A549 (cell line): ENCODE results near the gene FHIT. TPM values are rescaled to one million over a fixed set of nuclear protein-coding genes. Genes with fewer than 3 reads are reported as not detected.

Experiments
- ATAC-seq, 2 experiments: fragments of 200-7000 bp in 1 of 2; fragments of >200 bp in 1 of 2; cut with Nextera tagmentation in 1 of 2; cut with Tn5 transposase in 1 of 2; 3 replicates each; pipeline versions ENCODE4 v1.8.0 to v1.9.1; 2018 to 2020; ENCODE audit warnings: mild to moderate bottlenecking in 1 of 2, moderate library complexity in 1 of 2
- CTCF ChIA-PET: fragments of 300-600 bp; sonication (Branson Sonifier 250); formaldehyde crosslinking; extraction: SDS; loops from one replicate; lab custom pipeline; 2021; ENCODE audit warnings: antibody characterized with exemption, inconsistent platforms; lab: Yijun Ruan, JAX
- POLR2A ChIA-PET: fragments of 350-600 bp; formaldehyde crosslinking; extraction: SDS; loops from one replicate; lab custom pipeline; 2021; ENCODE audit warnings: antibody characterized with exemption, inconsistent platforms; lab: Yijun Ruan, JAX
- DNase-seq, 2 experiments: peaks; one replicate each; pipeline versions ENCODE4 v3.0.0 to v3.0.0-alpha.2; 2011 to 2016; ENCODE audit warnings: low read depth in 1 of 2, low spot score in 1 of 2
- FAIRE-seq: peaks from 2 replicates; lab custom pipeline; 2011; peaks lifted over from hg19 to GRCh38; lab: Jason Lieb, UNC
- H3K27ac ChIP-seq, 2 experiments: fragments of >200 bp; sonication (Bioruptor Twin); formaldehyde crosslinking; 3 replicates each; pipeline ENCODE4 v1.5.1; 2016 to 2017
- H3K4me1 ChIP-seq: fragments of >200 bp; sonication (Bioruptor Twin); formaldehyde crosslinking; 3 replicates; pipeline ENCODE4 v1.6.1; 2016
- H3K4me2 ChIP-seq: fragments of >200 bp; sonication (Bioruptor Twin); formaldehyde crosslinking; 3 replicates; pipeline ENCODE4 v1.6.1; 2016
- H3K4me3 ChIP-seq: fragments of >200 bp; sonication (Bioruptor Twin); formaldehyde crosslinking; 3 replicates; pipeline ENCODE4 v1.5.1; 2016
- H3K9me3 ChIP-seq: fragments of >200 bp; sonication (Bioruptor Twin); formaldehyde crosslinking; 3 replicates; pipeline ENCODE4 v1.6.1; 2016
- ATOH8 ChIP-seq: fragments of 250-450 bp; sonication (Bioruptor Pico); IDR thresholded peaks from 2 replicates; pipeline ENCODE4 v1.5.0; 2020; ENCODE audit warnings: low read depth, mild to moderate bottlenecking, moderate library complexity
- CBX8 ChIP-seq: fragments of 200-600 bp; sonication (generic); IDR thresholded peaks from 2 replicates; pipeline ENCODE4 v1.6.1; 2016
- CHD4 ChIP-seq: fragments of 200-600 bp; sonication (generic); IDR thresholded peaks from 2 replicates; pipeline ENCODE4 v1.6.1; 2016; ENCODE audit warnings: antibody characterized with exemption, mild to moderate bottlenecking, borderline replicate concordance
- EHF ChIP-seq: fragments of 250-450 bp; sonication (Bioruptor Pico); IDR thresholded peaks from 2 replicates; pipeline ENCODE4 v1.5.0; 2020; ENCODE audit warnings: mild to moderate bottlenecking
- FOSB ChIP-seq: fragments of 250-450 bp; sonication (Bioruptor Pico); IDR thresholded peaks from 2 replicates; pipeline ENCODE4 v1.5.0; 2020; ENCODE audit warnings: mild to moderate bottlenecking, moderate library complexity
- FOXS1 ChIP-seq: fragments of 250-450 bp; sonication (Bioruptor Pico); IDR thresholded peaks from 2 replicates; pipeline ENCODE4 v1.5.0; 2020; ENCODE audit warnings: mild to moderate bottlenecking, moderate library complexity
- HDAC2 ChIP-seq: fragments of 200-600 bp; sonication (generic); IDR thresholded peaks from 2 replicates; pipeline ENCODE4 v1.6.1; 2016
- HES2 ChIP-seq: fragments of >200 bp; sonication (Bioruptor Twin); formaldehyde crosslinking; IDR thresholded peaks from 2 replicates; pipeline ENCODE4 v1.6.1; 2016
- HOXB13 ChIP-seq: fragments of 250-450 bp; sonication (Bioruptor Pico); IDR thresholded peaks from 2 replicates; pipeline ENCODE4 v1.5.0; 2020; ENCODE audit warnings: low read depth, mild to moderate bottlenecking, moderate library complexity
- HOXB5 ChIP-seq: fragments of 250-450 bp; sonication (Bioruptor Pico); IDR thresholded peaks from 2 replicates; pipeline ENCODE4 v1.5.0; 2020; ENCODE audit warnings: mild to moderate bottlenecking, moderate library complexity
- JUN ChIP-seq, 2 experiments: fragments of >200 bp; sonication (Bioruptor Twin); formaldehyde crosslinking; IDR thresholded peaks; 2 replicates in 1 of 2; 3 replicates in 1 of 2; pipeline ENCODE4 v1.6.1; 2016 to 2017
- JUNB ChIP-seq: fragments of >200 bp; sonication (Bioruptor Twin); formaldehyde crosslinking; IDR thresholded peaks from 2 replicates; pipeline ENCODE4 v1.6.1; 2016
- KDM5A ChIP-seq: fragments of 200-600 bp; sonication (generic); IDR thresholded peaks from 2 replicates; pipeline ENCODE4 v1.6.1; 2016; ENCODE audit warnings: antibody characterized with exemption, mild to moderate bottlenecking
- MAFK ChIP-seq: fragments of 450-650 bp; IDR thresholded peaks from 2 replicates; pipeline ENCODE4 v1.6.1; 2014; ENCODE audit not compliant: partially characterized antibody
- MAZ ChIP-seq: fragments of 150-350 bp; IDR thresholded peaks from 2 replicates; pipeline ENCODE4 v1.6.1; 2014; ENCODE audit warnings: antibody characterized with exemption, low read depth, low read length, borderline replicate concordance
- NFE2L2 ChIP-seq: fragments of 150-350 bp; conservative IDR thresholded peaks from 2 replicates; pipeline ENCODE4 v1.6.1; 2014; ENCODE audit warnings: low read length
- POLR2A ChIP-seq: IDR thresholded peaks from 2 replicates; pipeline ENCODE4 v1.6.1; 2012; ENCODE audit warnings: mild to moderate bottlenecking, low read length
- RCOR1 ChIP-seq: fragments of 150-350 bp; IDR thresholded peaks from 2 replicates; pipeline ENCODE4 v1.6.1; 2014; ENCODE audit warnings: antibody characterized with exemption, low read length, low read depth
- REST ChIP-seq: fragments of 200-600 bp; sonication (generic); IDR thresholded peaks from 2 replicates; pipeline ENCODE4 v1.6.1; 2016; ENCODE audit warnings: antibody characterized with exemption, mild to moderate bottlenecking, moderate library complexity
- SMC3 ChIP-seq: fragments of >200 bp; sonication (Bioruptor Twin); formaldehyde crosslinking; IDR thresholded peaks from 3 replicates; pipeline ENCODE4 v1.6.1; 2018; ENCODE audit warnings: inconsistent platforms
- TP53 ChIP-seq: fragments of 250-450 bp; sonication (Bioruptor Pico); IDR thresholded peaks from 2 replicates; pipeline ENCODE4 v1.5.0; 2021; ENCODE audit warnings: mild to moderate bottlenecking, moderate library complexity
- ZC3H11A ChIP-seq: fragments of 450-650 bp; IDR thresholded peaks from 2 replicates; pipeline ENCODE4 v1.6.1; 2014; ENCODE audit warnings: antibody characterized with exemption, mild to moderate bottlenecking
- ZFP36 ChIP-seq: fragments of 450-650 bp; IDR thresholded peaks from 2 replicates; pipeline ENCODE4 v1.6.1; 2014; ENCODE audit warnings: borderline replicate concordance; ENCODE audit not compliant: partially characterized antibody
- ZNF302 ChIP-seq: fragments of 250-450 bp; sonication (Bioruptor Pico); IDR thresholded peaks from 2 replicates; pipeline ENCODE4 v1.9.0; 2021; ENCODE audit warnings: inconsistent platforms, mild to moderate bottlenecking, moderate library complexity
- WGBS: methylation state at CpG from one replicate; pipeline ENCODE4 v1.1.6; 2017; ENCODE audit errors: missing lambda C conversion rate; 5-methylcytosine and 5-hydroxymethylcytosine counted together
- polyA plus RNA-seq, 4 experiments: library from polyadenylated mRNA; depleted of rRNA in 3 of 4; stranded (reverse); fragments of >200 nt; fragmentation: RNase III in 1 of 4; extraction: RNeasy Plus Mini Kit Qiagen cat#74134 plus additional on column Dnase treatment in 1 of 4; gene quantifications; 2 replicates in 3 of 4; 3 replicates in 1 of 4; pipeline ENCODE4 v1.2.3, GENCODE V29; 2011 to 2017
- TF ChIP-seq, protein P1 (sequence below): fragments of 150-350 bp; IDR thresholded peaks from 2 replicates; pipeline ENCODE4 v1.6.1; 2014; ENCODE audit warnings: low read depth, mild to moderate bottlenecking, low read length
- TF ChIP-seq, protein P2 (sequence below): IDR thresholded peaks from 2 replicates; pipeline ENCODE4 v1.6.1; 2012

FHIT gene
- polyA plus RNA-seq, 2 of the 4 experiments (the other 2 are of a cell fraction), result 0.76 to 0.92 TPM

- 52% methylated on average over 3 of the region's 3 CpGs for WGBS
- TF ChIP-seq ZC3H11A, result no peak
- no peak for TF ChIP-seq FOXS1 (CRISPR knock-in tag)
- no peak for TF ChIP-seq POLR2A
- no peak for TF ChIP-seq ATOH8 (CRISPR knock-in tag)
- TF ChIP-seq EHF (CRISPR knock-in tag), result no peak
- no peak for TF ChIP-seq NFE2L2
- TF ChIP-seq CBX8, result no peak
- no peak for TF ChIP-seq RCOR1
- H3K4me2 ChIP-seq, result no peak overlapping the region
- H3K4me1 ChIP-seq, result no peaks in the 10 kb centered on the region
- no peak for ATAC-seq
- POLR2A ChIA-PET, result no interaction called here
- H3K27ac ChIP-seq, result no peak overlapping the region
- no peak for DNase-seq
- H3K4me3 ChIP-seq, result no peak overlapping the region
- CTCF ChIA-PET, result no interaction called here
- H3K9me3 ChIP-seq, result no peaks in the 10 kb centered on the region
- FAIRE-seq, result no peak
Measured at GRCh38 chr3:60703008-60703407, 548.2 kb downstream of the FHIT start.

- ATAC-seq, result no peak
- TF ChIP-seq SMC3, result no peak
- TF ChIP-seq ATOH8 (CRISPR knock-in tag), result no peak
- TF ChIP-seq JUN (IDR thresholded peaks at IDR 0.05), result no peak
- TF ChIP-seq TP53 (CRISPR knock-in tag), result no peak
- no peak for TF ChIP-seq FOSB (CRISPR knock-in tag)
- TF ChIP-seq HDAC2, result no peak
- TF ChIP-seq, protein P1, sequence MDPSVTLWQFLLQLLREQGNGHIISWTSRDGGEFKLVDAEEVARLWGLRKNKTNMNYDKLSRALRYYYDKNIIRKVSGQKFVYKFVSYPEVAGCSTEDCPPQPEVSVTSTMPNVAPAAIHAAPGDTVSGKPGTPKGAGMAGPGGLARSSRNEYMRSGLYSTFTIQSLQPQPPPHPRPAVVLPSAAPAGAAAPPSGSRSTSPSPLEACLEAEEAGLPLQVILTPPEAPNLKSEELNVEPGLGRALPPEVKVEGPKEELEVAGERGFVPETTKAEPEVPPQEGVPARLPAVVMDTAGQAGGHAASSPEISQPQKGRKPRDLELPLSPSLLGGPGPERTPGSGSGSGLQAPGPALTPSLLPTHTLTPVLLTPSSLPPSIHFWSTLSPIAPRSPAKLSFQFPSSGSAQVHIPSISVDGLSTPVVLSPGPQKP, result no peak
- no peak for TF ChIP-seq ZFP36
- TF ChIP-seq CHD4, result no peak
- no peak for TF ChIP-seq HOXB5 (CRISPR knock-in tag)
- no peak for TF ChIP-seq MAFK
- TF ChIP-seq, protein P2, sequence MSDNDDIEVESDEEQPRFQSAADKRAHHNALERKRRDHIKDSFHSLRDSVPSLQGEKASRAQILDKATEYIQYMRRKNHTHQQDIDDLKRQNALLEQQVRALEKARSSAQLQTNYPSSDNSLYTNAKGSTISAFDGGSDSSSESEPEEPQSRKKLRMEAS, result no peak
- no peak for TF ChIP-seq FOXS1 (CRISPR knock-in tag)
- TF ChIP-seq NFE2L2, result no peak
- no peak for TF ChIP-seq ZNF302 (CRISPR knock-in tag)
- TF ChIP-seq RCOR1, result no peak
- TF ChIP-seq JUNB, result no peak
- TF ChIP-seq, all 56 proteins: peak for 0
- H3K9me3 ChIP-seq, result no peaks in the 10 kb centered on the region
- no peak overlapping the region for H3K27ac ChIP-seq
- no peak overlapping the region for H3K4me3 ChIP-seq
- DNase-seq, result no peak
- FAIRE-seq, result no peak
- no peaks in the 10 kb centered on the region for H3K4me1 ChIP-seq
- ChIA-PET POLR2A (no interaction called here), CTCF (no interaction called here)
- WGBS, result 43% methylated on average over 3 of the region's 3 CpGs
- no peak overlapping the region for H3K4me2 ChIP-seq
Measured at GRCh38 chr3:60698117-60698516, 553.1 kb downstream of the FHIT start.

GRCh38 chr3:60697132-60697531, 554.1 kb downstream of the FHIT start:
- no peak for FAIRE-seq
- CTCF ChIA-PET, result no interaction called here
- POLR2A ChIA-PET, result no interaction called here

More at GRCh38 chr3:60697132-60697531, 554.1 kb downstream of the FHIT start:
- TF ChIP-seq MAZ, result no peak
- TF ChIP-seq, protein P1, result no peak
- no peak for TF ChIP-seq HES2
- no peak for TF ChIP-seq HOXB13
- TF ChIP-seq KDM5A, result no peak
- TF ChIP-seq POLR2A, result no peak
- TF ChIP-seq REST, result no peak
- no peak for TF ChIP-seq ATOH8 (CRISPR knock-in tag)
- H3K27ac ChIP-seq, result no peak overlapping the region
- H3K4me1 ChIP-seq, result no peaks in the 10 kb centered on the region
- ATAC-seq (no peak), DNase-seq (no peak)
- no peak overlapping the region for H3K4me2 ChIP-seq
- H3K9me3 ChIP-seq, result no peaks in the 10 kb centered on the region
- H3K4me3 ChIP-seq, result no peak overlapping the region
